GM23338 (cell line): ENCODE data around the gene ITGB5. TPM values are rescaled to one million over a fixed set of nuclear protein-coding genes. Genes with fewer than 3 reads are reported as not detected.
A peak's percentile ranks its signal among the peaks of the same experiment; 100 is the strongest.

Source experiments
- ATAC-seq: fragments of 200-7000 bp; cut with Tn5 transposase; 3 replicates; pipeline ENCODE4 v1.9.1; 2020
- DNase-seq: peaks from one replicate; pipeline ENCODE4 v3.0.0-alpha.2; 2015; ENCODE audit warnings: low spot score
- H2AFZ ChIP-seq: fragments of 200-600 bp; sonication (generic); 2 replicates; pipeline ENCODE4 v1.8.0; 2016; ENCODE audit warnings: antibody characterized with exemption, mild to moderate bottlenecking, moderate library complexity
- H3F3A ChIP-seq: fragments of 200-600 bp; sonication (generic); replicated peaks from 2 replicates; pipeline ENCODE4 v1.8.0; 2017; ENCODE audit warnings: antibody characterized with exemption, mixed run types, low read depth
- H3K27ac ChIP-seq: fragments of 200-600 bp; sonication (generic); 2 replicates; pipeline ENCODE4 v1.6.1; 2016; ENCODE audit warnings: low read depth
- H3K27me3 ChIP-seq: fragments of 200-600 bp; sonication (generic); 2 replicates; pipeline ENCODE4 v1.8.0; 2016; ENCODE audit warnings: mild to moderate bottlenecking, mixed run types, moderate library complexity; ENCODE audit not compliant: insufficient read depth
- H3K36me3 ChIP-seq: fragments of 200-600 bp; sonication (generic); 2 replicates; pipeline ENCODE4 v1.8.0; 2016; ENCODE audit warnings: mild to moderate bottlenecking; ENCODE audit not compliant: insufficient read depth
- H3K4me1 ChIP-seq: fragments of 200-600 bp; sonication (generic); 2 replicates; pipeline ENCODE4 v1.8.0; 2016; ENCODE audit warnings: mild to moderate bottlenecking, moderate library complexity; ENCODE audit not compliant: insufficient read depth
- H3K4me2 ChIP-seq: fragments of 200-600 bp; sonication (generic); 2 replicates; pipeline ENCODE4 v1.7.1; 2017; ENCODE audit warnings: mixed run types
- H3K4me3 ChIP-seq: fragments of 200-600 bp; sonication (generic); 2 replicates; pipeline ENCODE4 v1.6.1; 2016; ENCODE audit warnings: mixed run types
- H3K79me2 ChIP-seq: fragments of 200-600 bp; sonication (generic); replicated peaks from 2 replicates; pipeline ENCODE4 v1.8.0; 2017; ENCODE audit warnings: mild to moderate bottlenecking; ENCODE audit not compliant: insufficient read depth
- H3K9me2 ChIP-seq: fragments of 200-600 bp; sonication (generic); 2 replicates; pipeline ENCODE4 v1.8.0; 2017; ENCODE audit not compliant: insufficient read depth
- H4K20me1 ChIP-seq: fragments of 200-600 bp; sonication (generic); replicated peaks from 2 replicates; pipeline ENCODE4 v1.8.0; 2017; ENCODE audit warnings: mild to moderate bottlenecking; ENCODE audit not compliant: insufficient read depth
- H3K27ac Mint-ChIP-seq: 2 replicates; pipeline ENCODE4 v1.8.0; 2020; ENCODE audit warnings: inconsistent platforms, mild to moderate bottlenecking, moderate library complexity, mixed read lengths
- H3K27me3 Mint-ChIP-seq: 3 replicates; pipeline ENCODE4 v1.8.0; 2022; ENCODE audit warnings: low read depth, mild to moderate bottlenecking, moderate library complexity, mixed read lengths, inconsistent platforms; ENCODE audit not compliant: insufficient read depth, poor library complexity
- H3K36me3 Mint-ChIP-seq: 3 replicates; pipeline ENCODE4 v1.8.0; 2021; ENCODE audit warnings: low read depth, mild to moderate bottlenecking, inconsistent platforms, moderate library complexity, mixed read lengths
- H3K4me1 Mint-ChIP-seq: 3 replicates; pipeline ENCODE4 v1.8.0; 2020; ENCODE audit warnings: mild to moderate bottlenecking, inconsistent platforms, mixed read lengths
- H3K4me3 Mint-ChIP-seq: 3 replicates; pipeline ENCODE4 v1.8.0; 2021; ENCODE audit warnings: moderate library complexity, mild to moderate bottlenecking, inconsistent platforms, mixed read lengths
- H3K9me3 Mint-ChIP-seq: 3 replicates; pipeline ENCODE4 v1.8.0; 2020; ENCODE audit warnings: moderate library complexity, mild to moderate bottlenecking, inconsistent platforms, mixed read lengths
- CREB1 ChIP-seq: fragments of 250-450 bp; sonication (Bioruptor Pico); IDR thresholded peaks from 2 replicates; pipeline ENCODE4 v1.5.0; 2020; ENCODE audit warnings: low read depth, mild to moderate bottlenecking, moderate library complexity
- EZH2phosphoT487 ChIP-seq: fragments of 200-600 bp; sonication (generic); IDR thresholded peaks from one replicate; pipeline ENCODE4 v1.8.1; 2018; ENCODE audit warnings: antibody characterized with exemption; ENCODE audit not compliant: unreplicated experiment
- JUNB ChIP-seq: IDR thresholded peaks from one replicate; pipeline ENCODE4 v1.6.1; 2016; ENCODE audit warnings: antibody characterized with exemption; ENCODE audit not compliant: unreplicated experiment
- NANOG ChIP-seq: IDR thresholded peaks from 2 replicates; pipeline ENCODE4 v1.6.1; 2016; ENCODE audit warnings: antibody characterized with exemption, borderline replicate concordance
- POLR2AphosphoS5 ChIP-seq: IDR thresholded peaks from 2 replicates; pipeline ENCODE4 v1.6.1; 2016; ENCODE audit warnings: antibody characterized with exemption, low read depth
- STAT1 ChIP-seq: IDR thresholded peaks from one replicate; pipeline ENCODE4 v1.6.1; 2016; ENCODE audit warnings: antibody characterized with exemption; ENCODE audit not compliant: unreplicated experiment
- polyA plus RNA-seq: library from polyadenylated mRNA; unstranded; fragments of >200 nt; fragmentation: Nextera tagmentation; extraction: Ambion mirVana; gene quantifications from 2 replicates; pipeline ENCODE4 v1.2.1, GENCODE V29; 2016
- total RNA-seq: library from RNA; depleted of rRNA; stranded (reverse); fragments of >200 nt; shearing (Covaris generic); gene quantifications from 2 replicates; pipeline ENCODE4 v1.2.3, GENCODE V29; 2014
- TF ChIP-seq, protein P1 (sequence below): IDR thresholded peaks from 2 replicates; pipeline ENCODE4 v1.6.1; 2016; ENCODE audit warnings: antibody characterized with exemption
- TF ChIP-seq, protein P2 (sequence below), 2 experiments: fragments of 200-600 bp in 1 of 2; sonication (generic) in 1 of 2; conservative IDR thresholded peaks; 2 replicates each; pipeline versions ENCODE4 v1.5.1 to v1.6.1; 2016 to 2017; ENCODE audit warnings: antibody characterized with exemption in 2 of 2, low read depth in 2 of 2, mild to moderate bottlenecking in 2 of 2, moderate library complexity in 1 of 2

ITGB5 gene
- total and polyA plus RNA-seq, 2 experiments from 2014 or later = 68.2 to 269 TPM

DNA sequence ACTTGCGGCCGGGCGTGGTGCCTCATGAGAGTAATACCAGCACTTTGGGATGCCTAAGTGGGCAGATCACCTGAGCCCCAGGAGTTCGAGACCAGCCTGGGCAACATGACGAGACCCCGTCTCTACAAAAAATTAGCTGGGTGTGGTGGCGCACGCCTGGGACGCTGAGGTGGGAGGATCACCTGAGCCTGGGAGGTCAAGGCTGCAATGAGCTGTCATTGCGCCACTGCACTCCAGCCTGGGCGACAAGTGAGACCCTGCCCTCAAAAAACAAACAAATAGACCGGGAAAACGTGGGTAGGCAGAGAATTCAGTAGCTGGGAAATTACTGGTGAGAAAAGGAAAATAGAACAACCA, 156.2 kb downstream of the ITGB5 start:
- H3K36me3 ChIP-seq = peaks cover 10% of the 10 kb centered on the region; the same call in 1 of the 2 replicates
- H3K27ac Mint-ChIP-seq = peak overlapping the region; percentile 100
- no peaks in the 10 kb centered on the region; the same call in 1 of the 2 replicates for H3K27me3 ChIP-seq
- peak overlapping the region; percentile 99 for H3K4me2 ChIP-seq
- peak overlapping the region; percentile 95 for H3K4me3 ChIP-seq
- H3K27ac ChIP-seq = 0 out of 2 replicates have a peak overlapping the region, but pooled peaks have one; percentile 87
- H3K9me3 Mint-ChIP-seq = peaks cover 4% of the 10 kb centered on the region; the same call in 2 of the 3 replicates
- H3K4me1 ChIP-seq = peaks cover 8% of the 10 kb centered on the region
- peaks cover 11% of the 10 kb centered on the region; the same call in 2 of the 3 replicates for H3K4me1 Mint-ChIP-seq
- no peaks in the 10 kb centered on the region for H3F3A ChIP-seq
- peaks cover 55% of the 10 kb centered on the region for H3K79me2 ChIP-seq
- TF ChIP-seq, protein P1, sequence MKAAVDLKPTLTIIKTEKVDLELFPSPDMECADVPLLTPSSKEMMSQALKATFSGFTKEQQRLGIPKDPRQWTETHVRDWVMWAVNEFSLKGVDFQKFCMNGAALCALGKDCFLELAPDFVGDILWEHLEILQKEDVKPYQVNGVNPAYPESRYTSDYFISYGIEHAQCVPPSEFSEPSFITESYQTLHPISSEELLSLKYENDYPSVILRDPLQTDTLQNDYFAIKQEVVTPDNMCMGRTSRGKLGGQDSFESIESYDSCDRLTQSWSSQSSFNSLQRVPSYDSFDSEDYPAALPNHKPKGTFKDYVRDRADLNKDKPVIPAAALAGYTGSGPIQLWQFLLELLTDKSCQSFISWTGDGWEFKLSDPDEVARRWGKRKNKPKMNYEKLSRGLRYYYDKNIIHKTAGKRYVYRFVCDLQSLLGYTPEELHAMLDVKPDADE = no peak
- TF ChIP-seq EZH2phosphoT487 (no peak), POLR2AphosphoS5 (no peak)
- peaks cover 29% of the 10 kb centered on the region for H3K36me3 Mint-ChIP-seq
- peaks cover 22% of the 10 kb centered on the region for H4K20me1 ChIP-seq
- H3K4me3 Mint-ChIP-seq = peak overlapping the region; percentile 100
- H3K9me2 ChIP-seq = no peaks in the 10 kb centered on the region
- H3K27me3 Mint-ChIP-seq = peaks cover 5% of the 10 kb centered on the region
- H2AFZ ChIP-seq = peak overlapping the region; percentile 97; the same call in 1 of the 2 replicates
- DNase-seq (no peak), ATAC-seq (no peak; the same call in 2 of the 3 replicates)

DNA sequence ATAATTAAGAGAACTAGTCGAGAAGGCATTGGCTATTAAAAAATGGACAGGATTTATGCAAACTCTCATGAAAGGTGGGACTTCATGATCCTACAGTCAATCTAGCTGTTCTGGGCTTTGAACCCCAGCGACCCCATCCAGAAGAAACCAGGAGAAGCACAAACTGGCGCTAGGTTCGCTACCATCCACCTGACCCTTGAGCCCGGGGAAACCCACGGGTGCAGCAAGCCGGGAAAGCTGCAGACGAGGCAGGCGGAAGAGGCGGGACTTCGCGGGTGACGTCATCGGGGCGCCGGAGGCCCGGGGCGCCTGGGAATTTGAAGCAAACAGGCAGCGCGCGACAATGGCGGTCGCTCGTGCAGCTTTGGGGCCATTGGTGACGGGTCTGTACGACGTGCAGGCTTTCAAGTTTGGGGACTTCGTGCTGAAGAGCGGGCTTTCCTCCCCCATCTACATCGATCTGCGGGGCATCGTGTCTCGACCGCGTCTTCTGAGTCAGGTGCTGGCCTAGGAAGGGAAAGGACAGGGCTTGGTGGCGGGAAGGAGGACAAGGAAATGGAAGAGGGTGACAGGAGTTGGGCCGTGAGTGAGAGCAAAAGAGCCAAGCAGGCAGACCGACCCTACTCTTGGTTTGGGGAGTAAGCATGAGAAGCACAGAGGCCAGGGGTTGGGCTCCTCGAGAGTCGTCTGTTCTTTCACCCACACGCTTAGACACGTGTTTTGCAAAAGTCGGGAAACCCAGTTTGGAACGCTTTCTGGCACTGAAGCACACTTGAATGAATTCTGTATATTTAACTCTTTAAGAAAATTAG, 156.8 kb downstream of the ITGB5 start, which contains the start of gene UMPS:
TSS of gene UMPS (plus strand) at position 324 of the 812 bp plus-strand sequence. CDS start at position 344, 20 bp downstream.
- Histone ChIP-seq H3F3A (no peaks in the 10 kb centered on the region), H2AFZ (peak within 1 kb of the TSS; percentile 97), H4K20me1 (peaks cover 22% of the 10 kb centered on the region), H3K4me1 (peaks cover 8% of the 10 kb centered on the region), H3K9me2 (no peaks in the 10 kb centered on the region), H3K36me3 (peaks cover 4% of the 10 kb centered on the region; the same call in 1 of the 2 replicates), H3K27ac (peak within 1 kb of the TSS; percentile 87), H3K4me3 (peak within 1 kb of the TSS; percentile 95), H3K4me2 (peak within 1 kb of the TSS; percentile 99), H3K79me2 (peaks cover 50% of the 10 kb centered on the region), H3K27me3 (no peaks in the 10 kb centered on the region; the same call in 1 of the 2 replicates)
- peak within 1 kb of the TSS; percentile 100 for H3K4me3 Mint-ChIP-seq
- TF ChIP-seq, protein P1 = peak; percentile 80
- TF ChIP-seq JUNB (no peak), STAT1 (no peak), POLR2AphosphoS5 (peak; percentile 96), NANOG (no peak), CREB1 (CRISPR knock-in tag) (peak; percentile 96)
- TF ChIP-seq, protein P2, sequence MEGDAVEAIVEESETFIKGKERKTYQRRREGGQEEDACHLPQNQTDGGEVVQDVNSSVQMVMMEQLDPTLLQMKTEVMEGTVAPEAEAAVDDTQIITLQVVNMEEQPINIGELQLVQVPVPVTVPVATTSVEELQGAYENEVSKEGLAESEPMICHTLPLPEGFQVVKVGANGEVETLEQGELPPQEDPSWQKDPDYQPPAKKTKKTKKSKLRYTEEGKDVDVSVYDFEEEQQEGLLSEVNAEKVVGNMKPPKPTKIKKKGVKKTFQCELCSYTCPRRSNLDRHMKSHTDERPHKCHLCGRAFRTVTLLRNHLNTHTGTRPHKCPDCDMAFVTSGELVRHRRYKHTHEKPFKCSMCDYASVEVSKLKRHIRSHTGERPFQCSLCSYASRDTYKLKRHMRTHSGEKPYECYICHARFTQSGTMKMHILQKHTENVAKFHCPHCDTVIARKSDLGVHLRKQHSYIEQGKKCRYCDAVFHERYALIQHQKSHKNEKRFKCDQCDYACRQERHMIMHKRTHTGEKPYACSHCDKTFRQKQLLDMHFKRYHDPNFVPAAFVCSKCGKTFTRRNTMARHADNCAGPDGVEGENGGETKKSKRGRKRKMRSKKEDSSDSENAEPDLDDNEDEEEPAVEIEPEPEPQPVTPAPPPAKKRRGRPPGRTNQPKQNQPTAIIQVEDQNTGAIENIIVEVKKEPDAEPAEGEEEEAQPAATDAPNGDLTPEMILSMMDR (conservative IDR thresholded peaks at IDR 0.05; ENCODE audit: low read depth in 2 of 2) = no peak
- peaks cover 24% of the 10 kb centered on the region for H3K36me3 Mint-ChIP-seq
- ATAC-seq (peak; percentile 98), DNase-seq (peak; percentile 90)
- H3K9me3 Mint-ChIP-seq = peaks cover 4% of the 10 kb centered on the region; the same call in 2 of the 3 replicates
- H3K27me3 Mint-ChIP-seq = peaks cover 5% of the 10 kb centered on the region
- peak within 1 kb of the TSS; percentile 100 for H3K27ac Mint-ChIP-seq
- H3K4me1 Mint-ChIP-seq = peaks cover 11% of the 10 kb centered on the region; the same call in 2 of the 3 replicates
